ENCODE results near the gene SURF6.

Gene SURF6

GRCh38 chr9:133367778-133368177 lies 31.8 kb upstream of the SURF6 start:
- DNase-seq (ENCODE audit: low read depth), result no peak

GRCh38 chr9:133367221-133367620 lies 31.2 kb upstream of the SURF6 start:
- DNase-seq (ENCODE audit: low read depth), result no peak

GRCh38 chr9:133366435-133366834 lies 30.4 kb upstream of the SURF6 start:
- no peak for DNase-seq (ENCODE audit: low read depth)

- no peak for DNase-seq (ENCODE audit: low read depth)
Measured at GRCh38 chr9:133362359-133363044, 26.5 kb upstream of the SURF6 start.

- no peak for DNase-seq (ENCODE audit: low read depth)
Measured at GRCh38 chr9:133361507-133362092, 25.6 kb upstream of the SURF6 start.

GRCh38 chr9:133360400-133361393 lies 24.7 kb upstream of the SURF6 start:
- DNase-seq (ENCODE audit: low read depth), result no peak

- no peak for DNase-seq (ENCODE audit: low read depth)
Measured at GRCh38 chr9:133359399-133360175, 23.6 kb upstream of the SURF6 start.

GRCh38 chr9:133357656-133358055 lies 21.7 kb upstream of the SURF6 start:
- DNase-seq (ENCODE audit: low read depth), result no peak

GRCh38 chr9:133356391-133357091 lies 20.6 kb upstream of the SURF6 start, which contains the start of the genes SURF1 and SURF2:
TSS of gene SURF1 (minus strand) at chr9:133356487. CDS start at chr9:133356453, 34 bp downstream.
TSS of gene SURF2 (plus strand) at chr9:133356550. CDS start at chr9:133356593, 43 bp downstream.
- DNase-seq (ENCODE audit: low read depth), result no peak

GRCh38 chr9:133355881-133356357 lies 19.9 kb upstream of the SURF6 start:
- DNase-seq (ENCODE audit: low read depth), result no peak

- no peak for DNase-seq (ENCODE audit: low read depth)
Measured at GRCh38 chr9:133354766-133355165, 18.8 kb upstream of the SURF6 start.

GRCh38 chr9:133353548-133353947 lies 17.6 kb upstream of the SURF6 start:
- no peak for DNase-seq (ENCODE audit: low read depth)

GRCh38 chr9:133352635-133353340 lies 16.8 kb upstream of the SURF6 start:
- DNase-seq (ENCODE audit: low read depth), result no peak

GRCh38 chr9:133351908-133352634 lies 16.1 kb upstream of the SURF6 start:
- no peak for DNase-seq (ENCODE audit: low read depth)

- no peak for DNase-seq (ENCODE audit: low read depth)
Measured at GRCh38 chr9:133351526-133351907, 15.5 kb upstream of the SURF6 start.

GRCh38 chr9:133349965-133350616 lies 14.1 kb upstream of the SURF6 start:
- DNase-seq (ENCODE audit: low read depth), result no peak

- no peak for DNase-seq (ENCODE audit: low read depth)
Measured at GRCh38 chr9:133348718-133349573, 13.0 kb upstream of the SURF6 start.
